GM04504 (cell line): Measurements from ENCODE around the gene TAF8.
A peak's percentile ranks its signal among the peaks of the same experiment; 100 is the strongest.

ENCODE experiments used
- DNase-seq: peaks from one replicate; pipeline ENCODE4 v3.0.0-alpha.2; 2012; ENCODE audit warnings: low read depth

The TAF8 gene

DNA sequence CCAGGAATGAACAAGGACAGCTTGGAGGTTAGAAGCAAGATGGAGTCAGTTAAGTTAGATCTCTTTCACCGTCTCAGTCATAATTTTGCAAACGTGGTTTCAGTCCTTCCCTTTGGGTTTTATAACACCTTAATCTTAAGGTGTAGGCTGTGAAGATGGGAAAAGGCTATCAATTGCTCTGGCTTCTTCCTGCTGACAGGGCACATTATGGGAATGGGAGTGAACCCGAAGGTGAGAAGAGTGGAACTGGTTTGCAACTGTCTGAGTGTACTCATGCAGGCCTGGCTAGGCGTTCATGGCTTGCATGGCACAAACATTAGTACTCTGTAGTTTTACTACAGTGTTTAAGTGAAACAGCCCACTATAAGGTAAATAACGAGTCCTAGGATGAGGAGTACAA is 9.4 kb downstream of the TAF8 start:
- no peak for DNase-seq

DNA sequence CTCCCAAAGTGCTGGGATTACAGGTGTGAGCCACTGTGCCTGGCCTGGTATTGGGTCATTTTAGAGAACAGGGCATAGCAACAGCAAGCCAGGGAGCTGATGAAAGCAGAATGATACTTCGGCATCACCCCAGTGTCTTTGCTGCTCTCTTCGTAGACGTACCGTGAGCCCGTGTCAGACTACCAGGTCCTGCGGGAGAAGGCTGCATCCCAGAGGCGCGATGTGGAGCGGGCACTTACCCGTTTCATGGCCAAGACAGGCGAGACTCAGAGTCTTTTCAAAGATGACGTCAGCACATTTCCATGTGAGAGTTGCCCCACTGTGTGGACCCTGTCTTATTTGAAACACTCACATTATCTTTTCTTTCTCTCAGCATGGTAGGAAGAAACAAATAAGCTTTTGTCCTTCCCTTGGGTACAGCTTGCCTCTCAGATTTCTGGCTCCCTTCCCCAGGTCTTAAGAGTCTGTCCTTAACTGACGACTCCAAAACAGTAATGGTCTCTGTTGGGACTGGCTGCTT is 15.9 kb downstream of the TAF8 start:
- DNase-seq = no peak

DNA sequence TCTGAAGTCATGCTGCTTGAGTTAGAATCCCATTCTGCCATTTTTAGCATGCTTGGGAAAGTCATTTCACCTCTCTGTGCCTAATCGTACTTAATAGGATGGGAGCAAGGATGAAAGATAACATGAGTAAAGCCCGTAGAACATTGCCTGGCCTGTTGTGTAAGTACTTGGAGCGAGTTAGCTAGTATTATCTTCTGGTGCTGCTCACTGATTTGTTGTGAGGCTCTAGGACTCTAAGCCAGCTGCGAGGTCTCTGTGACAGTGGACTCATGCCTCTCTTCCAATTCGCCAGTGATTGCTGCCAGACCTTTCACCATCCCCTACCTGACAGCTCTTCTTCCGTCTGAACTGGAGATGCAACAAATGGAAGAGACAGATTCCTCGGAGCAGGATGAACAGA is 17.8 kb downstream of the TAF8 start:
- no peak for DNase-seq

DNA sequence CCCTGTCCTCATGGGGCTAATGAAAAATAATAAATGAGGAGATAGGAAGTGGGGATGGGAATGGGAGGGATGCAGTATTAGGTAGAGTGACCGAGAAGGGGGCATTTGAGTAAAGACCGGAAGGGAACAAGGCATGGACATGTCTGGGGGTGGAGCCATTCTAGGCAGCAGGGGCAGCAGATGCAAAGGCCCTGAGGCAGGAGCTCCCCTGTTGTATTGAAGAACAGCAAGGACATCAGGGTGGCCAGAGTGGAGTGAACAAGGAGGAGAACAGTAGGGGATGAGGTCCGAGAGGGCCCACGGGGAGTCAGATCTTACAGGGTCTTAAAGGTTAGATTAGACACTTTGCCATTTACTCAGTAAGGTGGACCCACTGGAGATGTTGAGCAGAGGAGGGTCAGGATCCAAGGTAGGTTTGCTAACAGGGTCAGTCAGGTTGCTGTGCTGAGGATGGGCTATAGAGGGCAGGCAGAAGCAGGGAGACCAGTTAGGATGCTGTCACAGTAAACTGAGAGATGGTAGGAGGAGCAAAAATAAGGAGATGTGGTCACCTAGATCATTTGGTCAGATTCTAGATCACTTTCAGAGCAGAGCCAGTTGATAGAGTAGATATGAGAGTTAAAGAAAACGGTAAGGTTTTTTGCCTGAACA is 18.7 kb downstream of the TAF8 start:
- no peak for DNase-seq

DNA sequence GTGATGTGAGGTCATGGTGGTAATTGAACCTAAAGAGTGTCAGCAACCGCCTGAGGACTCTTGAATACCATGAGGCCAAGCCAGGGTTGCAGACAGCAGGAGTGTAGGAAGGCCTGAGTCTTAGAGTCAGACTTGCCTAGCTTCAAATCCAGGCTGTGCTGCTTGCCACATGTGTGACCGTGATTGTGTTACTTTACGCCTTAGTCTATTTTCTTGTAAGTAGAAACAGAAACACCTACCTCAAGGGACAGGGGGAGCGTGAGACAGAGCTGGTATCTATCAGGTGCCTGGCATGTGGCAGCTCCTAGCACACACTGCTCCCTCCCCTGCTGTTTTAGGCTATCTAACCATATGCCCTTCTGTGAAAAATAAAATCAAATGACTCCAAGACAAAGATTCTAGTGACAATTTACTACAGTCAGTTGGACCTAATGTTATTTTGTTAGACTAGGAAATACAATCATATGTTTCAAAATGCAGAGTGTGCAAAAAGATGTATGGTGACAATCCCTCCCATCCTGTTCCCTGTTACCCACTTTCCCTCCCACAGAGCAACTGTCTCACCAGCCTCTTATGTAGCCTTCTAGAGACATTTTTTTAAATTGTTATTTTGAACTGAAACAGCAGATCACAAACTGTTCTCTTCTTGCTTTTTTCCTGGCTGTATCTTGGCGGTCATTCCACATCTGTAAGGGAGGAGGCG is 21.7 kb downstream of the TAF8 start:
- DNase-seq = no peak

DNA sequence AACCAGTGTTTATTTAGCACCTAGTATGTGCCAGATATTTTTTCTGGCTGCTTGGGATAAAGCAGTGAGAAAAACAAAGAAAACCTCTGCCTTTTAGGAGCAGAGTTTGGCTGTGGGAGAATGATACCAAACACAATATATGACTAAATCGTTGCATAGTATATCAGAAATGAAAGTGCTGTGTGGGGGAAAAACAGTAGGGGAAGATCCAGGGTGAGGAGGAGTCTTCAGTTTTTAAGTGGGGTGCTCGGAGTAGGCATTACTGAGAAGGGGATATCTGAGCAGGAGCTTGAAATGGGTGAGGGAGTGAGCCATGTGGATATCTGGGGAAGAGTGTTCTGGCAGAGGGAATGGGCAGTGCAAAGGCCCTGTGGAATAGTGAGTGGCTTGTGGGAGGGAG is 23.0 kb downstream of the TAF8 start:
- DNase-seq = no peak

DNA sequence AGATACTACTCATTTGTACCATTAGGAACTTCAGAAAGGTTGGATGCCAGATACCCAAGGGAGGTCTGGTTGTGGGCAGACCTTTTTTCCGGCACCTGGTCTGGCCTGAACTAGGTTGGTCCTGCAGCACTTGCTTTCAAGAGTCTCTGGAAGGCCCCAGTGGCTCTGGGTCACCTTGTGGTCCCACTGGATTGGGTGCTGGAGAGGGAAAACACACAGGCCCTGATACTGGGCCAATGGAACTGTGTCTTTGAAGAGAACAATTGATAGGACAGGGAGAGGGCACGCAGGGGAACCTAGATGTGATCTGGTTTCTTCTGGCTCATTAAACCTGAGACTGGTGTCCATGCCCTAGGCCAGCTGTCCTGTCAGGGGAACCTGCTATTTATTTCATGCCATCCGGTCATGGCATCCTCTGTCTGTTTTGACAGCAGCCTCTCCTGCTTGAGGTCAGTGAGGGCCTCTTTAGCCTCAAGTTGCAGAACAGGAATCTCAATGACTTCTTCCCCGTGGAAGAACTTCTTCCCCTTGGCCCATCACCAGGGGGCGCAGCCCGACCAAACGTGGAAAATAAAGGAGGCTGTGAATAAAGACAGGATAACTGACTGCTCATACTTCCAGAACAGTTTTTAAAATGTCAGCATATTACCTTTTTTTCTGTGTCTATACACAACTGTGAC is 25.0 kb downstream of the TAF8 start:
- peak; percentile 42 for DNase-seq

DNA sequence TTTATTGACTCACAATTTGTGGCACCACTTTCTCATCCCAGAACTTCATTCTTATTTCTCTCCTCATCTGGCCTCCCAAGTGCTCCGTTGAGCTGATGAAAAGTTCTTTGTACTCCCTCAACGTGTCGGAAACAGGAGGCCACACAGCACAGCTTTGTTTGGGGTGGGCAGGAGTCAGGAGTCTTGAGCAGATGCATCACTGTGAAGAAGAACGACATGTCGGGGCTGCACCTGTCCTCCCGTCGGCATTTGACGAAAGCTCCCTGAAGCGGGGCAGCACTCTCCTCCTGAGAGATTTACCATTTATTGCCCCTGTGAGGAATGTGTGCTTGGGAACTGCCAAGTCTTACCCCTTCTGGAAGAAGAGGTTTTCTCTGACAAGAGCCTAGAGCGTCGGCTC is 28.1 kb downstream of the TAF8 start:
- no peak for DNase-seq

DNA sequence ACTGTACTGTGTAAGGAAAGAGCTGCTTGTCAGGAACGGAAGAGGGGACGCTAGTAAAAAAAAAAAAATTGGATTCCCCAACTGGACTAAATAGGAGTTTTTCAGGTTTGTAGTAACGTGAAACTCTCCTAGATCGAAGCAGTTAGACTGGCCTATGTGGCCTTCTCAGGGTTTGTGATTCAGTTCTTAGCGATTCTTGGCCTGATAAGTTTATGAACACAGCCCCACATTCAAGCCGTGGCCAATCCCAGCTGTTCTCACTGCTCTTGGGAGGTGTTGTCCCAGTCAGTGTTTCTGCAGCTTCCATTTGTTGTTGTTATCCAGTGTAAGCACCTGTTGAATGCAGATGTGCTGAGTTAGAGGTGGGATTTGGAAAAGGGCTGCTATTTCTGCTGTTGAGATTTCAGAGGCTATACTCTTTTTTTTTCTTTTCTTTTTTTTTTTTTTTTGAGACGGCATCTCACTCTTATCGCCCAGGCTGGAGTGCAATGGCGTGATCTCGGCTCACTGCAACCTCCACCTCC is 29.7 kb downstream of the TAF8 start:
- no peak for DNase-seq

DNA sequence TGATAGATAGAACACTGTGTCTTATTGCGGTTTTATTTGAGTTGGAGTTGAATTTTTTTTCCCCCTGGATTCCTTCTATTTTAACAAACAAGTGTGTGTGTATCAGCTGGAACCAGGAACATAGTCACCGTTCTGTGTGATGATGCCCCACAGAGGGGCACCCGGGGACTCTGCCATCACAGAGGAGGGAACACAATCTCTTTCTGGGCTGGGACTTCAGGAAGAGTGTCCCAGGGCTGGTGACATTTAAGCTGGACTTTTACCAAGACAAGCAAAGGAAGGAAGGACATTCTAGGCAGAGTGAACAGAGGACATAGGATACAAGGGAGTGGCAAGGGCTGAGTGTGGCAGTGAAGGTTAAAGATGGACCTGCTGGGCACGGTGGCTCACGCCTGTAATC is 33.2 kb downstream of the TAF8 start:
- DNase-seq = no peak

DNA sequence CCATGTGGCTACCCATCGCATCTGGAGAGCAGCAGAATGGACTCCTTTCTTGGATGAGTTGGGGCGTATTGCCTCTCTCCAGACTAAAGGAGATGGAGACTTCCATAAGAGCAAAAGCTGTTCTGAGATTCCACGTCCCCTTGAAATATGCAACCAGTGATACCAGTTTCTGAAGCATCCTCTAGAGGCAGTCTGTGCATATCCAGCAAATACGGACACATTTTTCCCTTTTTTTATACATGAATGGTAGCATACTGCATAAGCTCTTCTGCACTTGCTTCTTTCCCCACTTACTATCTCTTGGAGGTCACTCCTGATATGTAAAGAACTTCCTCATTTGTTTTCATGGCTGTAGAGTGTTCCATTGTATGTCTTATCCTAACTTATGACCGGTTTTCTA is 34.6 kb downstream of the TAF8 start:
- DNase-seq = no peak

DNA sequence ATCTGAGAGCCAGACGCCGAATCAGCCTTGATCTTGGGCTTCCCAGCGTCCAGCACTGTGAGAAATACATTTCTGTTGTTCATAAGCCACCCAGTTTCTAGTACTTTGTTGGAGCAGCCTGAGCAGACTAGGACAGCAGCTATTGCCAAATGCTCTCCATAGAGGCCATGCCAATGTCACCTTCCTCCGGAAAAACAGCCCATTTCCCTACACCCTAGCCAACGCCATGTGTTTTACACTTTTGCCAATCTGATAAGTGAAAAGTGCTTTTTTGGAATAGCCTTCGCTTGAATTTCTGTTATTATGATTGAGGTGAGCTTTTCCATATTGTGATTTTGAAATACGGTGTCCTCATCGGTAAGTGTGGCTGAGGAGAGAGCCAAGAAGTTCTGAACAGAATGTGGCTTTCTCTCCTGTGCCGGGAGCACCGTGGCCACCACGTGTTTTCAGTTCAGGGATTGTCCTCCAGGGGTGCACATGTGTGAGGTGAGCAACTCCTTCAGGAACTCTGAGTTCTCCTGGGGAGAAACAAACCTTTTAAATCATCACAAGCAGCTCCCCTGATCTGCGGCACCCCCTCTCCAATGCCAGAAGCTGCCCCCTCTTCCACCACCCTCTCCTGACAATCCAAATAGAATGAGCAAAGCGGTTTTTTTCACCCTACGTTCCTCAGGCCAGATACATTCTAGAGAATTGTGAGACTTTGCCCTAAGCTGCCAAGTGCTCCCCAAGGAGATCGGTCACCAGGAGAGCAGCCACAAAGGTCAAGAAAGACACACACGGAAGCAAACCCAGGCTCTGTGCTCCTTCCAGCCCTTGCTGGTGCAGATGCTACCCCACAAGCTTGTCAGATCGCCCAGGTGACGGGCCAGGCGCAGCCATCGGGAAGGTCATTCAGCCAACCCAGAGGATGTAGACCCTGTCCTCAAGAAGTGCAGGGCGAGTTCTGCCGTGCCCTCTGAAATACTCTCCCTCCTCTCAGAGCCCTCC is 36.0 kb downstream of the TAF8 start:
- no peak for DNase-seq

DNA sequence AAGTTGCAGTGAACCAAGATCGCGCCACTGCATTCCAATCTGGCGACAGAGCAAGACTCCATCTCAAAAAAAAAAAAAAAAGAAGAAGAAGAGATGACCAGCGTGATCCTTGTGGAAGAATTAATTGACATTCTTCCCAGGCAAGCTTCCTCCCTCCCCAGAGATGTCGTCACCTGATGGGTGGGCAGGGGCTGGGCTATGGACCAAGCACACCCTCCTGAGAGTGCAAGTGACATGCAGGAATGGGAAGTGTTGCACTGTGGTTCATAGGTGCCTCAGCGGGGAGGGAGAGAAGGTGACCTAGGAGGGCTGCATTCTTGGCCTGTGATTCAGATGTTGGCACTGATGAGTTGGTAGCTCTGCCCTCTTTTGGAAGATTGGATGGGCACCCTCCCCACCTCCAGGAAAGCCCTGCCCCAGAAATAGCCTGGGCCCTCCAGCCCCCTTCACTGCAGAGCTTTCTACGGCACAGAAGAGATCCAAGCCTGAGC is 37.8 kb downstream of the TAF8 start:
- DNase-seq = no peak

DNA sequence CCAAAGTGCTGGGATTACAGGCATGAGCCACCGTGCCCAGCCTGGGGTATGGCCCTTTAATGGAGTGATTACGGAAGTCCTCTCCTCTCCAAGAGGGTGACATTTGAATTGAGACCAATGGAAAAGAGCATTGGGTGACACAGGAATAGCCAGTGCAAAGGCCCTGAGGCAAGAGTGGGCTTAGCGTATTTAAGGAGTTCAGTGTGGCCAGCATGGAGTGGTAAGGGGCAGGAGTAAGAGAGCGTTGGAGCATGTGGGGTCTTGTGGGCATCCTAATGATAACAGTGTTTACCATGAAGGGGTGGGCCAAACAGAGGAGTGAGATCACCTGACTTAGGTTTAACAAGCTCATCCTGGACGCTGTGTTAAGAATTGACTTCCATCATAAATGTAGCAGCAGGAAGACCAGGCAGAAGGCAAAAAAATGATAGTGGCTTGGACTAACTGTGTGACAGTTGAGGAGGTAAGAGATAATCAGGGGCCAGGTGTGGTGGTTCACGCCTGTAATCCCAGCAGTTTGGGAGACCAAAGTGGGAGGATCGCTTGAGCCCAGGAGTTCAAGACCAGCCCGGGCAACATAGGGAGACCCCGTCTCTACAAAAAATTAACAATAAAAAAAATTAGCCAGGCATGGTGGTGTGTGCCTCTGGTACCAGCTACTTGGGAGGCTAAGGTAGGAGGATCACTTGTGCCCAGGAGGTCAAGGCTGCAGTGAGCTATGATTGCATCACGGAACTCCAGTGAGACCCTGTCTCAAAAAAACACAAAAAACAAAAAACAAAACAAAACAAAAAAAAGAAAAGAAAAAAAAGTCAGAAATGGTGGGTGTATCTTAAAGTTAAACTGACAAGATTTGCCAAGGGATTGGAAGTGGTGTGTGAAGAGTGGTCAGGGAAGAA is 40.7 kb downstream of the TAF8 start:
- DNase-seq = no peak

DNA sequence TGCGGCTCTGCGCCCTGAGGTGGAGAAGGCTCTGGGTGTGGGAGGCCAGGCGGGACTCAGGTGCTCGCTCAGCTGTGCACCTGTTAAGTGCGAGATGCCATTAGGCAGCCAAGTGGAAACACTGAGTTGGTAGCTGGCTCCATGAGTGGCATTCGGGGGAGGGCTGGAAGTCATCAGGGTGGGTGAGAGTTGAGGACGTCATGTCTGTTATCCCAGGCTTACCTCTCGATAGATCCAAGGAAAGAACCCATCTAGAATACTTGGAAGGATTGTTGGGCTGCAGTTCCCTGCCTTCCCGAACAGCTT is 41.3 kb downstream of the TAF8 start:
- DNase-seq = no peak

DNA sequence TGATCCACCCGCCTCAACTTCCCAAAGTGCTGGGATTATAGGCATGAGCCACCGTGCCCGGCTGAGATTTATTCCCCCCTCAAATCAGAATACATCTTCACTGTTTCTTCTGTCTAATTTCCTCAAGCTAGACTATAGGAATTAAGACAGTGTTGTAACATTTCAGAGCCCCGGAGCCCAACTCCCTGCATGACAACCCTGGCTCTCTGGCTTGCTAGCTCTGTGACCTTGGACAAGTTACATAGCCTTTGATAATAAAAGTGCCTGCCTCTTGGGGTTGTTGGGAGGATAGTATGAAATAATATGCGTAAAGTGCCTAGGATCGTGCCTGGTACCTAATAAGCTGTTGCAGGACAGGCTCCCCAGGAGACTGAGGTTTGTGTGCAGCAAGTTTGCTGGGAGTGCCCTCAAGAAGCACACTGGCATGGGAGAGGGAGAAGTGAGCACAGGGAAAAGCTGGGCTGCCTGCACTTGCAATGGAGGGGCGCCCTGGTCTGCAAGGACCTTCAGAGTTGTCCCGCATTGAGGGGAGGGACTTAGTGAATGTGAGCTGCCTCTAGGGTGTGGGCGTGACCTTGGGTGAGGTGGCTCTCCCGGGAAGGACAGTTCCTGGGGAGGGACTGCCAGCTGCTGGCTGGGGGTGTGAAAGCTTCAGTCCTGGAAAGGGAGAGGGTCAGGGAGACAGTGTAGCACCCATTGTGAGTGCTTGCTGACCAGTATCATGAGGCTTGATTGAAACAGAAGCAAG is 43.4 kb downstream of the TAF8 start:
- DNase-seq = no peak

DNA sequence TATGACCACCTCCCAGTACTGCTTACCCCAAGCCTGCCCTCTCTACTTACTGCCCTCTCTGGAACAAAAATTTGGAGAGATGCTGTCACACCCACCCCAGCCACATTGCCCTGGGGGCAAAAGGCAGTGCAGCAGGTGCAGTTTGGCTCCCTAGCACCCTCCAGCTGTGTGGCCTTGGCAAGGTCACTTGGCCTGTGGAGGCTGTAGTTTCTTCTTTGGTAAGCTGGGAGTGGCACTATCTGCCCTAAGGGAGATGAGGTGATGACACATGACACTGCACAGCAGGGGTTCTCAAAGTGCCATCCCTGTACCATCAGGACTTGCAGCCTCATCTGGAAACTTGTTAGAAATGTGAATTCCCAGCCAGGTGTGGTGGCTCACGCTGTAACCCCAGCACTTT is 44.8 kb downstream of the TAF8 start:
- no peak for DNase-seq

DNA sequence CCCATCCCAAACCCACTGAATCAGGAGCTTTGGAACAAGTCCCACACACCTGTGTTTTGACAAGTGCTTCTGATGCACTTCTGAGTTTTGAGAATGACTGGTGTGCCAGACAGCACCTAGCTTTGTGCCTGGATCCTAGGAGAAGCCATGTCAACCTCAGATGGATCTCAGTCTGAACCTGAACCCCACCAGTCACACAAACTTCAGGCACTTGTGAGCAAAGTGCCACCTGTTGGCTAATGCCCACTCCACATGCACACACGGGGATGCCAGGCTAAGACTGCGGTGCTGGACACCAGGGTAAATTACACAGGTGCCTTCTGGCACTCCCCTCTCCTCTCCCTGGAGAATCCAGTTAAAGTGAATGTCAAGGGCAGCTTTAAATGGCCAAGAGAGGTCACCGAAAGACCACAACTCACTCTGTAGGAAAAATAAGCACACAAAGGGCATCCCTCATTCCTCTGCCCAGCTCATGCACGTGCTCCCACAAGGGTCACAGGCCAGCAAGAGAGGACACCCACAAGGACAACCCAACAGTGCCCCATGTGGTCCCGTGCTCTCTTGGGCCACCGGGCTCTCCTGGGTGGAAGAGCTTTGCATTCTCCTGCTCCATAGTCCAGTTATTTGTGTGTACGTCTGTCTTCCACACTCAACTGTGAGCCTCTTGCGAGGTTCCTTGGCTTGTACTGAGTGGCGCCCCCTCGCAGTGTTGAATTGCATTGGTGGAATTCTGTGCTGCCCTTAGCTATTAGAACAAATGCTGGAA is 45.6 kb downstream of the TAF8 start:
- no peak for DNase-seq

DNA sequence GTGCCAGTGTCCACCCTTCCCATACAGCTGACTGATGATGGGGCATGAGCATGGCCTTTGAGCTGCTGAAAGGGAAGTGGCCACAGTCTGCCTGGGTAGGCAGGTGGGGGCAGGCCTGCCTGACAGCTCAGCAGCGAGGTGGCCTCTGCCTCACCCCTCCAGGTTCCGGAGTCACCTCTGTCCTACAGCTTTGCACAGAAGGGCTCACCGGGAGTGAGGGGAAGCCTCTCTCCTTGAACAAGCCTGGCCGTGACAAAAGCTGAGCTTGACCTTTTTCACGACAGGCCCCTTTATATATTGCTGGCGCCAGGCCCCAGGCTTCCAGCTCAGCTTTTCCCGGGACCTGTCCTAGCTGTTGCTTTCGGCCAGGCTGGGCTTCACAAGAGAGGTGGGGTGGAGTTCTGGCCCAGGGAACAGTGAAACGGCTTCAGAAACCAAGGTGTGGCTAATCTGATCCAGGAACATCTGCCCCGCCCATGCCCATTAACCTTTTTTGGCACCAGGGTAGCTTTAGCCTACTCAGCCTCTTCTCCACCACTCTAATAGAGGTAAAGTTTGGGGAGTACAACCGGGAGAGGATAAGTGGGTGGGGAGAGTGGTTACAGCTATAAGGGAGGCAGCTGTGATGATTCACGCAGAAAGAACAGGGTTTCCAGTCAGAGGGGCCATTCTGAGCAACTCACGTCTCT is 49.2 kb downstream of the TAF8 start:
- DNase-seq = no peak
